A673 (cell line): Measurements from ENCODE around the gene ABHD11. TPM values are rescaled to one million over a fixed set of nuclear protein-coding genes. Genes with fewer than 3 reads are reported as not detected.
A peak's percentile ranks its signal among the peaks of the same experiment; 100 is the strongest.

ENCODE experiments used
- BruUV-seq: library from RNA; stranded (reverse); fragments of 400-500 nt; replicated peaks from 2 replicates; lab custom pipeline; 2021; lab: Mats Ljungman, UMichigan
- CTCF ChIA-PET: fragments of 300-600 bp; sonication (Branson Sonifier 250); formaldehyde crosslinking; loops from one replicate; lab custom pipeline; 2022; ENCODE audit warnings: antibody characterized with exemption; lab: Charles Lee
- POLR2A ChIA-PET: fragments of 300-600 bp; sonication (Branson Sonifier 250); formaldehyde crosslinking; loops from one replicate; lab custom pipeline; 2022; ENCODE audit warnings: antibody characterized with exemption; ENCODE audit not compliant: low non-redundant PET; lab: Charles Lee
- DNase-seq: peaks from one replicate; pipeline ENCODE4 v3.0.0-alpha.2; 2015; ENCODE audit warnings: low spot score
- H3K27ac ChIP-seq: fragments of 200-600 bp; sonication (generic); 2 replicates; pipeline ENCODE4 v1.5.1; 2016; ENCODE audit warnings: mixed run types, low read depth, mild to moderate bottlenecking, mixed read lengths, antibody characterized with exemption, low read length; ENCODE audit not compliant: poor library complexity, severe bottlenecking
- H3K27me3 ChIP-seq: fragments of 200-600 bp; sonication (generic); replicated peaks from 2 replicates; pipeline ENCODE4 v1.6.1; 2017; ENCODE audit warnings: mixed run types, low read depth, mild to moderate bottlenecking, mixed read lengths, antibody characterized with exemption, low read length; ENCODE audit not compliant: insufficient read depth, poor library complexity
- H3K36me3 ChIP-seq: fragments of 200-600 bp; sonication (generic); 2 replicates; pipeline ENCODE4 v1.6.1; 2016; ENCODE audit warnings: mixed run types, mild to moderate bottlenecking, mixed read lengths, antibody characterized with exemption, low read length; ENCODE audit not compliant: insufficient read depth, poor library complexity, severe bottlenecking
- H3K4me1 ChIP-seq: fragments of 200-600 bp; sonication (generic); 2 replicates; pipeline ENCODE4 v1.6.1; 2017; ENCODE audit warnings: mixed run types, mild to moderate bottlenecking, mixed read lengths, antibody characterized with exemption, low read length; ENCODE audit not compliant: insufficient read depth, poor library complexity, severe bottlenecking
- H3K4me3 ChIP-seq: fragments of 200-600 bp; sonication (generic); 2 replicates; pipeline ENCODE4 v1.5.1; 2016; ENCODE audit warnings: low read depth, mixed run types, mild to moderate bottlenecking, mixed read lengths, low read length; ENCODE audit not compliant: poor library complexity, severe bottlenecking
- H3K9me3 ChIP-seq: fragments of 200-600 bp; sonication (generic); 2 replicates; pipeline ENCODE4 v1.6.1; 2016; ENCODE audit warnings: mixed run types, low read depth, mild to moderate bottlenecking, mixed read lengths, antibody characterized with exemption, low read length; ENCODE audit not compliant: poor library complexity, severe bottlenecking
- EZH2 ChIP-seq: fragments of 200-600 bp; sonication (generic); IDR thresholded peaks from 2 replicates; pipeline ENCODE4 v1.6.1; 2017; ENCODE audit warnings: borderline replicate concordance, low read depth, mild to moderate bottlenecking, mixed read lengths, antibody characterized with exemption, low read length; ENCODE audit not compliant: poor library complexity, severe bottlenecking
- intact Hi-C: fragments of 100-400 bp; cut with micrococcal nuclease; formaldehyde crosslinking; loops from one replicate; pipeline ENCODE4 v1.10.0; 2022; ENCODE audit not compliant: unreplicated experiment
- total RNA-seq: library from RNA; stranded (reverse); gene quantifications from 2 replicates; pipeline ENCODE4 v1.2.3, GENCODE V29; 2021
- TF ChIP-seq, protein P1 (sequence below): fragments of 300-800, 200-600 bp; sonication (generic); conservative IDR thresholded peaks from 2 replicates; pipeline ENCODE4 v1.5.1; 2017; ENCODE audit warnings: low read depth, mild to moderate bottlenecking, antibody characterized with exemption, low read length, moderate library complexity, mixed read lengths

ABHD11 gene
- total RNA-seq, 1 experiment from 2014 or later: 22.9 TPM

DNA sequence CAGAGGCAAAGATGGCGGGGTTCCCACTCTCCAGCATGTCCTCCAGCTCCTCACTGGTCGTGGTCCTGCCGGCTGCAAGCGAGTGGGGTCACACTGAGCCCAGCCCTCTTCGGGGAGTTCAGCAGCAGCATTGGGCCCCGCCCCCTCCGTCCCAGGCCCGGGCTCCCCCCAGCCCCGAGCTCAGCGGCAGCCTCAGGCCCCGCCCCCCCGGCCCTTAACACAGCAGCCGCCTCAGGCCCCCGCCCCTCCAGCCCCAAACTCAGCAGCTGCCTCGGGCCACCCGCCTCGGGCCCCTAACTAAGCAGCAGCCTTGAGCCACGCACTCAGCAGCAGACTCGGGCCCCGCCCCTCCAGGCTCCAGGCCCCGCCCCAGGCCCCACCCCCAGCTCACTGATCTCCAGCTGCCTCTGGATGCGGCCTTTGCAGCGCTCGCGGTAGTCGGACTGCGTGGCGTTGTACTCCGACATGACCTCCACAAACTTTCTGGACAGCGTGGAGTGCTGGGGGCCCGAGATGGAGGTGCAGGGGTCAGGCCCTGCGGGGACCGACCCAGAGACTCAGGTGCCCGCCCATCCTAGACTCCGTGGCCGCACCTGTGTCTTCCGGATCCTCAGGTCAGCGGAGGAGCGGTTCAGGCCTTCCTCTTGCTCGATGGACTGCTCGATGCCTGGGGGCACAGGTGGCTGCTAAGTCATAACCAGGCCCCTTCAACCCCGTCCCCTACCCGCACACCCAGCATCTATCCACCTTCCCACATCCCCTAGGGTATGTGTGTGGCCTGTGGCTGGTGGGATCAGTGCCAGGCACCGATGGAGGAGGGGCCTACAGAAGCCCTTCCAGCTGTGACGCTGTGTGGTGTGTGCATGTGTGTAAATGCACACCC, 34.6 kb downstream of the ABHD11 start:
- Histone ChIP-seq H3K27ac (peak overlapping the region; percentile 97), H3K4me3 (peak overlapping the region; percentile 10), H3K36me3 (peaks cover 44% of the 10 kb centered on the region), H3K4me1 (peaks cover 53% of the 10 kb centered on the region), H3K9me3 (no peaks in the 10 kb centered on the region), H3K27me3 (no peaks in the 10 kb centered on the region)
- TF ChIP-seq, protein P1, sequence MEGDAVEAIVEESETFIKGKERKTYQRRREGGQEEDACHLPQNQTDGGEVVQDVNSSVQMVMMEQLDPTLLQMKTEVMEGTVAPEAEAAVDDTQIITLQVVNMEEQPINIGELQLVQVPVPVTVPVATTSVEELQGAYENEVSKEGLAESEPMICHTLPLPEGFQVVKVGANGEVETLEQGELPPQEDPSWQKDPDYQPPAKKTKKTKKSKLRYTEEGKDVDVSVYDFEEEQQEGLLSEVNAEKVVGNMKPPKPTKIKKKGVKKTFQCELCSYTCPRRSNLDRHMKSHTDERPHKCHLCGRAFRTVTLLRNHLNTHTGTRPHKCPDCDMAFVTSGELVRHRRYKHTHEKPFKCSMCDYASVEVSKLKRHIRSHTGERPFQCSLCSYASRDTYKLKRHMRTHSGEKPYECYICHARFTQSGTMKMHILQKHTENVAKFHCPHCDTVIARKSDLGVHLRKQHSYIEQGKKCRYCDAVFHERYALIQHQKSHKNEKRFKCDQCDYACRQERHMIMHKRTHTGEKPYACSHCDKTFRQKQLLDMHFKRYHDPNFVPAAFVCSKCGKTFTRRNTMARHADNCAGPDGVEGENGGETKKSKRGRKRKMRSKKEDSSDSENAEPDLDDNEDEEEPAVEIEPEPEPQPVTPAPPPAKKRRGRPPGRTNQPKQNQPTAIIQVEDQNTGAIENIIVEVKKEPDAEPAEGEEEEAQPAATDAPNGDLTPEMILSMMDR: no peak
- TF ChIP-seq EZH2: no peak
- intact Hi-C loops: loop anchor here (2.0 kb wide), 1 partner anchor 15 kb away; the partner anchor contains the start of gene STX1A
- peak; percentile 93 for DNase-seq
- ChIA-PET CTCF (interaction anchor here (0.6 to 1.5 kb wide), 4 partner anchors 12 to 146 kb away, joined by 4 to 7 read pairs (median 6); no protein-coding TSS in a partner anchor), POLR2A (interaction anchor here (0.6 kb wide), 1 partner anchor 490 kb away, joined by 4 read pairs; no protein-coding TSS in a partner anchor)
- no TSS peak for BruUV-seq

- no TSS peak for BruUV-seq
- Histone ChIP-seq H3K36me3 (peaks cover 48% of the 10 kb centered on the region), H3K4me1 (peaks cover 52% of the 10 kb centered on the region), H3K27ac (peak overlapping the region; percentile 71), H3K9me3 (no peaks in the 10 kb centered on the region), H3K27me3 (no peaks in the 10 kb centered on the region), H3K4me3 (peak overlapping the region; percentile 10)
- TF ChIP-seq, protein P1: no peak
- no peak for TF ChIP-seq EZH2
- CTCF ChIA-PET: no interaction called here
- intact Hi-C loops: no loop called here
- no peak for DNase-seq
- POLR2A ChIA-PET: no interaction called here
Observed at GRCh38 chr7:73703225-73703624, 35.4 kb downstream of the ABHD11 start.

GRCh38 chr7:73702665-73703064, 35.9 kb downstream of the ABHD11 start:
- intact Hi-C loops: no loop called here
- Histone ChIP-seq H3K27me3 (no peaks in the 10 kb centered on the region), H3K9me3 (no peaks in the 10 kb centered on the region), H3K36me3 (peaks cover 54% of the 10 kb centered on the region), H3K4me3 (no peak overlapping the region), H3K27ac (peak overlapping the region; percentile 71), H3K4me1 (peaks cover 46% of the 10 kb centered on the region)
- POLR2A ChIA-PET: no interaction called here
- CTCF ChIA-PET: interaction anchor here (1.1 kb wide), 1 partner anchor 9 kb away, joined by 3 read pairs; no protein-coding TSS in a partner anchor
- BruUV-seq: no TSS peak
- no peak for DNase-seq
- TF ChIP-seq, protein P1: no peak
- TF ChIP-seq EZH2: no peak
